Heart right ventricle (tissue), 16 donors: ENCODE results near the gene PHKB. TPM values are rescaled to one million over a fixed set of nuclear protein-coding genes. Genes with fewer than 3 reads are reported as not detected.

Experiments
- ATAC-seq, 8 donors: fragments of 200-7000 bp; cut with Tn5 transposase; one replicate each; pipeline ENCODE4 v1.9.1; 2020; ENCODE audit warnings: mild to moderate bottlenecking in 8 of 8, moderate library complexity in 8 of 8, moderate number of reproducible peaks in 1 of 8
- DNase-seq, 2 donors: peaks; one replicate each; pipeline ENCODE4 v3.0.0-alpha.2; 2020
- H3K27ac ChIP-seq, 10 donors: fragments of 200-600 bp; sonication (generic) in 2 of 10; one replicate each; pipeline versions ENCODE4 v1.5.0 to v1.8.0; 2020 to 2022; ENCODE audit warnings: mild to moderate bottlenecking in 3 of 10
- H3K27me3 ChIP-seq, 7 donors: fragments of 200-600 bp; one replicate each; pipeline ENCODE4 v1.8.0; 2021 to 2022; ENCODE audit warnings: mild to moderate bottlenecking in 2 of 7
- H3K36me3 ChIP-seq, 9 donors: fragments of 200-600 bp; sonication (generic) in 1 of 9; one replicate each; pipeline versions ENCODE4 v1.5.0 to v1.8.0; 2020 to 2022; ENCODE audit warnings: mild to moderate bottlenecking in 2 of 9
- H3K4me1 ChIP-seq, 9 donors: fragments of 200-600 bp; sonication (generic) in 1 of 9; one replicate each; pipeline versions ENCODE4 v1.5.0 to v1.8.0; 2020 to 2022; ENCODE audit warnings: mild to moderate bottlenecking in 4 of 9
- H3K4me3 ChIP-seq, 10 donors: fragments of 200-600 bp; sonication (generic) in 2 of 10; one replicate each; pipeline versions ENCODE4 v1.5.0 to v1.8.0; 2020 to 2022; ENCODE audit warnings: mild to moderate bottlenecking in 7 of 10, moderate library complexity in 2 of 10
- H3K9me3 ChIP-seq, 11 donors: fragments of 200-600 bp in 10 of 11; sonication (generic) in 2 of 11; one replicate each; pipeline versions ENCODE4 v1.5.0 to v1.8.0; 2013 to 2022; ENCODE audit warnings: mild to moderate bottlenecking in 2 of 11, control low read depth in 1 of 11, moderate library complexity in 1 of 11
- WGBS, 2 donors: extraction: QIAGEN DNeasy Blood & Tissue Kit; methylation state at CpG; one replicate each; pipeline ENCODE4 v1.1.7; 2013; ENCODE audit warnings: inconsistent platforms in 1 of 2; 5-methylcytosine and 5-hydroxymethylcytosine counted together
- intact Hi-C, 10 donors: fragments of 100-400 bp; cut with DNase I; formaldehyde crosslinking; loops; one replicate each; pipeline versions ENCODE4 v1.11.1 to v1.14.2; 2022
- polyA plus RNA-seq, 2 donors: library from polyadenylated mRNA; stranded (reverse); fragments of 200-250 nt; gene quantifications; one replicate each; pipeline ENCODE4 v1.2.3, GENCODE V29; 2013
- total RNA-seq, 10 donors: library from RNA; stranded (reverse); fragmentation: NEBNext Ultra II Directional in 3 of 10; extraction: Animal tissue kit (Norgen Biotek cat#: 25700) in 3 of 10; gene quantifications; one replicate each; pipeline versions ENCODE4 v1.2.1 to v1.2.4, GENCODE V29; 2021 to 2023
- TF ChIP-seq, protein P1 (sequence below), 9 donors: fragments of 200-600 bp; sonication (generic) in 2 of 9; IDR thresholded peaks; one replicate each; pipeline versions ENCODE4 v1.5.0 to v1.8.0; 2021 to 2022; ENCODE audit warnings: antibody characterized with exemption in 9 of 9, mild to moderate bottlenecking in 5 of 9, moderate library complexity in 1 of 9
- donor health status: Arrhythmogenic right ventricular cardiomyopathy.
- donor health status: ischemic (EF 13 %, LVEDD 7.1; RV severe dilation, severe dysfunction).
- donor health status: healthy with polysubstance abuse.
- donor health status: DM: no; HTN: yes; CAD: no.
- donor health status: DM: no; HTN: no; CAD: no.
- donor health status: ischemic (EF 25% LVEDD 6.9; RV normal size, moderate dysfunction).
- donor health status: ischemic (EF 25% LVEDD 5.7; RV mildly dilated, moderate dysfunction).
- donor health status: healthy.
- donor health status: DM: yes; HTN: yes; CAD: no.
- donor health status: Ischemic cardiomyopathy.
- donor health status: ischemic (EF 35%, LVEDD 5.7; RV mildly dilated, moderate dysfunction).
- donor health status: nonischemic (EF 11% LVEDD 7.7; RV severe dilation, severe dysfunction).
- donor health status: DM: yes; HTN: yes; CAD: no.
- donor health status: PGD.
- donor health status: ischemic (EF 29% LVEDD 5.4; RV normal size, mild dysfunction).
- donor health status: nonischemic (EF 23%, LVEDD 6.1; RV moderate dilation, normal function).

PHKB gene
- total and polyA plus RNA-seq, 12 donors = 16.9 to 76.6 (median 63.6) TPM

DNA sequence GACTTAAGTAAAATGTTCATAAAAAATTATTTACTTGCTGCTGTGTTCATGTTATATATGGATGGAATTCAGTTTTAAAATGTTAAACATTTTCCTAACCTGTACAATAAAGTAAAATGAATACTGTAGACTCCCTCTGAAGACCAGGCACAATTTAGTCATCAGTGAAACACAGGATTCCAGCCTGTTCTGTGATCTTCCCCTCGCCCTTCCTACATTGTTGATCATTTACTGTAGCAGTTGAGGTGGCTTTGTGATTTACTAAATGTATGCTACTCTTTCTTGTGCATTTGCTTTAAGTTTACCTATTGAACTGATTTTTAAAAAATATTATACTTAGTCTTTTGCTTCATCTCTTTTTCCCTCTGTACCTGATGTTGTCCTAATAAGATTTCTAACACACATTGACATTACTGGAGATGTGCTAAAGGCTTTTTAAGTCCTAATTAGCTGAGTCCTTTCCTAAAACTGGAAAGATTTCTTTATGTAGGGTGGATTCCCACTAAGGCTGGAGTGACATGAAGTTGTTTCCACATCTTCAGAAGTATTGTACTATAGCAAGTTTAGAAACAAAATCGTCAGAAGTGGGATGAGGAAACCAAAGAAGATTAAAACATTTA, 38.1 kb downstream of the PHKB start:
- Histone ChIP-seq H3K36me3 (peaks cover 0 to 70% (median 41%) of the 10 kb centered on the region in 9 donors), H3K27ac (no peak overlapping the region), H3K9me3 (no peaks in the 10 kb centered on the region), H3K27me3 (no peaks in the 10 kb centered on the region), H3K4me3 (no peak overlapping the region), H3K4me1 (peaks cover 0 to 15% (median 8%) of the 10 kb centered on the region in 9 donors)
- intact Hi-C loops = no loop called here
- 96 to 97% methylated on average over 2 of the region's 2 CpGs for WGBS, 2 donors
- ATAC-seq (no peak), DNase-seq (no peak)
- TF ChIP-seq, protein P1, sequence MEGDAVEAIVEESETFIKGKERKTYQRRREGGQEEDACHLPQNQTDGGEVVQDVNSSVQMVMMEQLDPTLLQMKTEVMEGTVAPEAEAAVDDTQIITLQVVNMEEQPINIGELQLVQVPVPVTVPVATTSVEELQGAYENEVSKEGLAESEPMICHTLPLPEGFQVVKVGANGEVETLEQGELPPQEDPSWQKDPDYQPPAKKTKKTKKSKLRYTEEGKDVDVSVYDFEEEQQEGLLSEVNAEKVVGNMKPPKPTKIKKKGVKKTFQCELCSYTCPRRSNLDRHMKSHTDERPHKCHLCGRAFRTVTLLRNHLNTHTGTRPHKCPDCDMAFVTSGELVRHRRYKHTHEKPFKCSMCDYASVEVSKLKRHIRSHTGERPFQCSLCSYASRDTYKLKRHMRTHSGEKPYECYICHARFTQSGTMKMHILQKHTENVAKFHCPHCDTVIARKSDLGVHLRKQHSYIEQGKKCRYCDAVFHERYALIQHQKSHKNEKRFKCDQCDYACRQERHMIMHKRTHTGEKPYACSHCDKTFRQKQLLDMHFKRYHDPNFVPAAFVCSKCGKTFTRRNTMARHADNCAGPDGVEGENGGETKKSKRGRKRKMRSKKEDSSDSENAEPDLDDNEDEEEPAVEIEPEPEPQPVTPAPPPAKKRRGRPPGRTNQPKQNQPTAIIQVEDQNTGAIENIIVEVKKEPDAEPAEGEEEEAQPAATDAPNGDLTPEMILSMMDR (IDR thresholded peaks at IDR 0.05) = no peak

DNA sequence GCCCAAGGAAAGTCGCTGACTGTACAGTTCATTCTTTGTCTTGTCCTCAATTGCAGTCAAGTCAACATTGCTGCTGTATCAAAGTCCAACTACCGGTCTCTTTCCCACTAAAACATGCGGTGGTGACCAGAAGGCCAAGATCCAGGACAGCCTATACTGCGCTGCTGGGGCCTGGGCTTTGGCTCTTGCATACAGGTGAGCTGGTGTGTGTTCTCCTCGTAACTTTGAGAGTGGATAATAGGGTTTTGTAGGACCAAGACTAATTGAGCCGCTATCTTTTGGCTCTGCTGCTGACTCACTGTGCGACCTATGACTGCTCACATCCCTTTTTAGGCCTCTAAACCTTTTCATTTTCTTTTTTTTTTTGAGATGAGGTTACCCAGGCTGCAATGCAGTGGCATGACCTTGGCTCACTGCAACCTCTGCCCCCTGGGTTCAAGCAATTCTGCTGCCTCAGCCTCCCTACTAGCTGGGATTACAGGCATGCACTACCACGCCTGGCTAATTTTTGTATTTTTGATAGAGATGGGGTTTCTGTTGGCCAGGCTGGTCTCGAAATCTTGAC, 38.7 kb downstream of the PHKB start:
- 98 to 100% methylated on average over 9 of the region's 9 CpGs for WGBS, 2 donors
- Histone ChIP-seq H3K9me3 (no peaks in the 10 kb centered on the region), H3K4me3 (no peak overlapping the region), H3K27ac (no peak overlapping the region), H3K36me3 (peaks cover 0 to 76% (median 47%) of the 10 kb centered on the region in 9 donors), H3K4me1 (peaks cover 0 to 9% (median 2%) of the 10 kb centered on the region in 9 donors), H3K27me3 (no peaks in the 10 kb centered on the region)
- intact Hi-C loops = no loop called here
- DNase-seq (no peak), ATAC-seq (no peak)
- TF ChIP-seq, protein P1 (IDR thresholded peaks at IDR 0.05) = no peak

DNA sequence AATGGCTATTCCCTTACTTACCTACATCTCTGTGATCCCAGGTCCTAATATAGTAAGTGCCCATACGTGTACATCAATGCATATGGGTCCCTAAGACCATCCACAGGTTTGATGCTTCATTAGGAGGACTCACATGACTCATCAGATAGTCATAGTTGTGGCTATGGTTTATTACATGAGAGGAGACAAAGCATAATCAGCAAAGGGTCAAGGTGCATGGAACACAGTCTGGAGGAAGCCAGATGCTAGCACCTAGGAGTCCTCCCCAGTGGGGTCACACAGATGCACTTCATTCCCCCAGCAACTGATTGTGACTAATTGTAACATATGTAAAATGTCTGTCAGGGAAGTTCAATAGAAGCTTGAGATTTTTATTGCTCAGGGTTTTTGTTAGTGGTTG, 42.8 kb downstream of the PHKB start:
- 96 to 100% methylated on average over 1 of the region's 1 CpG for WGBS, 2 donors
- TF ChIP-seq, protein P1 (IDR thresholded peaks at IDR 0.05) = no peak
- intact Hi-C loops = no loop called here
- no peaks in the 10 kb centered on the region for H3K9me3 ChIP-seq
- no peak overlapping the region for H3K4me3 ChIP-seq
- no peaks in the 10 kb centered on the region for H3K27me3 ChIP-seq
- H3K36me3 ChIP-seq = peaks cover 0 to 87% (median 49%) of the 10 kb centered on the region in 9 donors
- DNase-seq (no peak), ATAC-seq (no peak)
- no peaks in the 10 kb centered on the region for H3K4me1 ChIP-seq
- H3K27ac ChIP-seq = no peak overlapping the region

- ATAC-seq (no peak), DNase-seq (no peak)
- WGBS, 2 donors = 88 to 99% methylated on average over 7 of the region's 7 CpGs
- peaks cover 0 to 87% (median 47%) of the 10 kb centered on the region in 9 donors for H3K36me3 ChIP-seq
- TF ChIP-seq, protein P1 (IDR thresholded peaks at IDR 0.05) = no peak
- intact Hi-C loops = no loop called here
- no peaks in the 10 kb centered on the region for H3K27me3 ChIP-seq
- H3K27ac ChIP-seq = no peak overlapping the region
- no peaks in the 10 kb centered on the region for H3K4me1 ChIP-seq
- H3K9me3 ChIP-seq = no peaks in the 10 kb centered on the region
- no peak overlapping the region for H3K4me3 ChIP-seq
Observed at GRCh38 chr16:47504599-47504998, 43.5 kb downstream of the PHKB start.
